Stimulated activated CD4-positive, alpha-beta T cell treated with anti-CD3 and anti-CD28 coated beads, Interleukin-12 subunit alpha, Interleukin-12 subunit beta, amount 100 ng/mL, for 4 hours (primary cell): ENCODE data around the gene BACH2.

Experiments
- DNase-seq: peaks from one replicate; pipeline ENCODE4 v3.0.0-alpha.2; 2020

The BACH2 gene

DNA sequence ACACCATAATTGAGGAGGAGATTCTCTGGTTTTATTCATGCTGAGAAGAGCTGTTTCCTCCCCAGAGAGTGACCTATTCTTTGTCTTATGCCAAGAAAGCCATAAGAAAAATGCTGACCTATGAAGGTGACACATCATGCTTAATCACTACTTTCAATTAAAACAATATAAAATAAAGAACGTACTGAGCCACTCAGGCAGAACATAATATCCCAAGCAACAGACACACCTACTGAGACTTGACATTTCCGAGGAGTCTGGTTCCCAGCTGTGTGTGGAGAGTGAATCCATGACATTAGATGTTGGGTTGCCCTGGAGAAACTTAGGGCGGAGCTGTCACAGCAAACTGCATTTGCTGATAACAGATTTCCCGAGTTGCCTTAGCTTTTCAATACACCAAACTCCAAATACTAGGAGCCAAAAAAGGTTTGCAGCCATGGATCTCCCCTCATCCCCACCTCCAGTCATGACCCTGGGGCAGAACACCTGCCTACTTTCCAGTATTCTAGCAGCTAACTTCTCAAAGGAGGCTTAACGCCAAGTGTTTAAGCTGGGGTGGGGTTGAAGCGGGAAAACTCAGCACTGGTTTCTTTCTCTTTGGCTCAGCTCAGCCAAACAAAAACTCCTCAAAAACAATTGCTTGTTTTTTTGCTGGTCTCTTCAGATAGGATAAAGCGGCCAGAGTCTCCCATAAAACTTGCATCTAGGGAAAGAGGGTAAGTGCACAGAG lies 92.2 kb downstream of the BACH2 start:
- DNase-seq = no peak

DNA sequence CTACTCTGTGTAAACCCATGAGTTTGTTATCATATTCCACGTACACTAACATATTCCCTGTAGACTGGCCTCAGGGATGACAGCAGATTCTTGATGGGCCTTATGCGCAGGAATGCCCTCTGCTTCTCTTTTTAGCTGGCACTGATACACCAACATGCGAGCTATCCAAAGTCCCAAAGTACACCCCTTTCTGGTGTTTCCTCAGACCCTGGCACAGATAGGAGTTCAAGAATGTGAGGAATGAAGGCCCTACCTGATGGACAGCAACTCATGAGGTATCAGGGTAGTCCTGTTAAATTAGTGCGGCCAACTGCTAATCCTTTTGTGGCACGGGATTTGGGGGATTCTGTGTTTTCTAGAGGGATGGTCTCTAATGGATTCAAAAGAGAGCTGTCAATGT lies 93.0 kb downstream of the BACH2 start:
- no peak for DNase-seq

DNA sequence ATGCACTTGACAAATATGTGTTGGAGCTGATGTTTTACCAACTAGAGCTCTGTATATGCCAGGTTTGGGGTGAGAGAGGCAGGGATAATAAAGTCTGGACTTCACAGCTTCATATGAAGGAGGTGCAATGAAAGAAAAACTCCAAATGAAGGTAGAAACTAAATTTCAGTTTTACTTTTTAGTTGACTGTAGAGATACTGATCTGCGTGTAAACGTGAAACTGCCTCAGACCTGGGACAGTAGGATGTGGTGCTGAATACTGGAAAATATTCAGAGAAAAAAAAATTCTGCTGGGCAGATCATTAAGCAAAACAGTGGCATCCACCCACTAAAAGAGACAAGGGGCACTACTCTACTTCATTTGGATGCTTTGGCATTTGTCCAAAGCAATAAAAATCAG lies 94.5 kb downstream of the BACH2 start:
- DNase-seq = no peak

DNA sequence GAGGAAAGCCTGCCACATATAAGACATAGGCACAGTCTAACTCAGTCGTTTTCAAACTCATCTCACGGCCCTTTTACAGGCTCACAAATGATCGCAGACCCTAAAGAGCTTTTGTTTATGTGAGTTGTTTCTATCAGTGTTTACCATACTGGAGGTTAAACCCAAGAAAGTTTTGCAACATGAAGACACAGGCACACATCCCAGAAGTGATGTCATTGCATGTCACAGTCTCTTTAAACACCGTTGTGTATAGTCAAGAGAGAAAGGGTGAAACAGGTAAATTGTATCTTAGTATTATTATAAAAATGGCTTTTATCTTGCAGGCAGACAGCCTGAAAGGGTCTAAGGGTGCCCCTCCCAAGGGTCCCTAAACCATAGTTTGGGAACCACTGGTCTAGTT lies 96.7 kb downstream of the BACH2 start:
- DNase-seq = no peak

DNA sequence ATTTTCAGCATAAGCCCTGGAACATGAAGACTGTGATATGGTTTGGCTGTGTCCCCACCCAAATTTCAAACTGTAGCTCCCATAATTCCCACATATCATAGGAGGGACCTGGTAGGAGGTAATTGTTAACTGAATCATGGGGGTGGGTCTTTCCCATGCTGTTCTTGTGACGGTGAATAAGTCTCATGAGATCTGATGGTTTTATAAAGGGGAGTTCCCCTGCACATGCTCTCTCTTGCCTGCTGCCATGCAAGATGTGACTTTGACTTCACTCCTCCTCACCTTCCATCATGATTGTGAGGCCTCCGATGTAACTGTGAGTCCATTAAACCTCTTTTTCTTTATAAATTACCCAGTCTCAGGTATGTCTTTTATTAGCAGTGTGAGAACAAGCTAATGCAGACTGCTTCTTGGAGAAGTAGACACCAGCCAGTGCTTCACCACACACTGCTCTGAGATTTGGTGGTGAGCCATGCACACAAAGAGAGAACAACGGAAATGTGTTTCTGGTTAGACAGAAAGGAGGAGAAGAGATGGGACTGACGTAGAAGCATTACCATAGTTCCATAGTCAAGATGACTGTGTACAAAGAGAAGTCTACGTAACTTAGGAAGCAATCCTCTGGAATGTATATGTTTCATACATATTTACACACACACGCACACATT lies 97.8 kb downstream of the BACH2 start:
- DNase-seq = no peak

DNA sequence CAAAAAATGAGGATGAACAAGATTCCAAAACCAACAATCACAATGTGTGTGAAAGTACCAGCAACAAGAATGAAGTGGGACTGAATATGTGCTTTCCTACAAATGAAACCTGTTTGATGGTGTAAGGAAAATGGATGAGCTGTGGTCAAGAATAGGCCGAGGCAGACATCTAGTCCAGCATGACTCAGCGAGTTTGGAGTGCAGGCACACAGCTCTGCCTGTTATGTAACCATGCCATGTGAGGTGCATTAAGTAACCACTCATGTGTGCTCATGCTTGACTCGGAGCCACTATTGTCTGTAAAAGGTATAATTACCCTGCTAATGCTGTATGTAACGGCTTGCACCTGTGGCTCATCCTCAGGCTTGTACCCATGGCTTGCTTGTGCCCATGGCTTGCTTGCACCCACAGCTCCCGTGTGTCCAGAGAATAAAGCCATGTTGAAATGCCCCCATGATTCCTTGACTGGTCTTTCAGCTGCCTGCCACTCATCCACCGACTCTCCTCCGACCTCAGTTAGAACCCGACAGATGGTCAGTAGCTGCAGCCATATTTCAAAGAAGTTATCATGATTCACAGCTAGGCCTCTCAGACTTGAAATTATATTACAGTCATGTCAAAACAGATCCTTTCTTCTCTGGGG lies 98.7 kb downstream of the BACH2 start:
- DNase-seq = no peak

DNA sequence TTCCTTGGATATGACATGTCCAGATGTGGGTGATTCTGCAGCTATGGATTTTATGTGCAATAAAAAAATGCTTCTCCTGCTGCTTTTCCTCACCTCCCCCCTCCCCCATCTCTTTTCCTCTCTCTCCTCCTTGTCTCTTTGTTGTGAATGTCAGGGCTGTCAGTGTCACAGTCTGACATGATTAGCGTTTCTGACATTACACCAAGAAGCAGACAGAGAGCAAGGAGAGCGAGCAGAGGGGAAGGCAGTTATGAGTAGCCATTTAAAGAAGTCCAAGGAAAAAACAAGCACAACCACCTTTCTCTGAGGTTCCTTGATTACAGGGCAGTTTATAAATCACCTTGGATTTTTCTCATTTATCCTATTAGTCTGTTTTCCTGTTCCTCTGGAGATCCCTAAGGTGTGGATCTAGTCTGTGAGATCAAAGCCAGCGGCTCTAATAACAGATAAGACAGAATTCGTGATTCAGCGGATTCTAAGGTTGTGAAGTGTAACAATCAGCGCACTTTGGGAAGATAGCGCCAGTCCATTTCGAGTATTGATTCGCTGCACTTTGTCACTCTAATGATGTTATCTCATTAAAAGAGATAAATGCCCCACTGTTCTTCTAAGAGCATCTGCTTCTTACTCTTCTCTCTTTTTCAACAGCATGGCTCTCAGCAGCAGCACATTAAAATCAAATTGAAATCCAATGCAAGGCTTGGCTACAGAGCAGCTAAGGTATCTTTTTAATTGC lies 101.4 kb downstream of the BACH2 start:
- DNase-seq = no peak

DNA sequence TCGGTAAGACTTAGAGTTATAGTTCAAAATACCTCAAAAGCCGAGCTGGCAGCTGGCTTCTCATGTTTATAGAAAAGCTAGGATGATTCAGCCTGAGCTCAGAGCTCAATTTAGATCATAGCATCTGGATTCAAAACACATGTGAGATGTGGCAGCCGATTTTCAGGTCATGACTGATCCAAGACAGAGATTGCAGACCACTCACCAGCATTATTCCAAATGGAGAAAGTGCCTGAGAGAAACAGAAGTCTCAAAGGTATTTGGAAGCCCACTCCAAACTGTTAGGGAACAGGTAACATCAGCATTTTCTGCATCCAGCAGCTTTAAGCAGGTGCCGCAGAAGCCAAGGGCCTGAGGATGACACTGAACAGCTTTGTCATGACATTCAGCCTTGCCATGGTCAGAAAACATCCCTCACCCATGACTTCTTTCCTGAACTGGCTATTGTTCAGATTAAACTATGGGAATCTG lies 102.2 kb downstream of the BACH2 start:
- DNase-seq = no peak

DNA sequence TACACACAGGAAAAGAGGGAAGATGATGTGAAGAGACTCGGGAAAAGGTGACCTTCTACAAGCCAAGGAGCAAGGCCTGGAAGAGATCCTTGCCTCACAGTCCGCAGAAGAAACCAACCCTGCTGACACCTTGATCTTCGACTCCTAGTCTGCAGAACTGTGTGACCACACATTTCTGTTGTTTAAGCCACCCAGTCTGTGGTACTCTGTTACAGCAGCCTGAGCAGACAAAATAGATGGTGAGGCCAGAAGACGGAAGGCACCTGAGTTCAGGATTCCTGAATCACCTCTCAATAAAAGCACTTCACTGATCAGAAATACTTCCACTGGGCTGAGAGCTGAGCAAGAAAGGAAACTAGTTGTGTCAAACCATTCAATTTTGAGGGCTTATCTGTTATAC lies 103.3 kb downstream of the BACH2 start:
- no peak for DNase-seq

DNA sequence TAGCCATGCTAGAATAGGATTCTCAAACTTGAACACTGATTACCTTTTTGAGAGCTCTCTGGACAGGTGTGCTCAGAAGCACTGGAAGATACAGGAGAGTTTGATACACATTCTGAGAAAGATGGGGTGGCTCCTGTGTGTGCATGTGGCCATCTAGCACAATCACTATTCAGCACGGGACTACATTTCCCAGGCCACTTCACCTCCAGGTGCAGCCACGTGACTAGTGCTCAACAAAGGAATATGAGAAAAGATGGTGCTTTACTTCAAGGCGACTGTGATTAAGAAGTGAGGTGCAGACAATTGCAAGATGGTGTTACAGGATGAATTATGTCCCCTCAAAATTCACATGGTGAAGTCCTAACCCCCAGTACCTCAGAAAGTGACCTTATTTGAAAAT lies 103.8 kb downstream of the BACH2 start:
- no peak for DNase-seq

DNA sequence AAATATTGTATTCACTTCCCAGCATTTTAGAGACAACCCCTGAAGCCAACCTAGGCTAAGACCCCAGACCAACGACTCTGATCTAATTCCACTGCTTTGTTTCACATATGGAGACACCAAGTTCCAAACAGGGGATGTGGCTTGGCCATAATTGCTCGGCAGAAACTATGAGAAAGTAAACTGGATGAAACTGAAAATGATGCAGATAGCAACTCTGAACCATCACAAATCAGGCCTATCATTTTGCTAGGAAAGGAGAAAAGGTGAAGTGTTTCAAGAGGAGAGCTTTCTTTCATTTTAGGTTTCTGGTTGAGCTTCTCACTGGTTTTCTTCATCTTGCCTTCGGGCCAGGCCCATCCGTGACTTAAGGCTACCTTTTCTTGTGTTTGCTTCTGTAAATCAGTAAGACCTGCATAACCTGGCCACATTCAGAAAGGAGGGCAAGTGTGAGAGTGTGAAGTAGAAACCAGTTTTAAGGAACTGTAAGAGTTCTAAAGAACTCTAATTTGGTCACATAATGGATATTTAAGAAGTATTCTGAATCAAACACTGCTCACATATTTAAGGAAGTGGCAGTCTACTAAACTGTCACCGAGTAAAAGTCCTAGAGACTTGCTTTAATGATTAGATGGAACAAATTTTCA lies 105.8 kb downstream of the BACH2 start:
- no peak for DNase-seq

DNA sequence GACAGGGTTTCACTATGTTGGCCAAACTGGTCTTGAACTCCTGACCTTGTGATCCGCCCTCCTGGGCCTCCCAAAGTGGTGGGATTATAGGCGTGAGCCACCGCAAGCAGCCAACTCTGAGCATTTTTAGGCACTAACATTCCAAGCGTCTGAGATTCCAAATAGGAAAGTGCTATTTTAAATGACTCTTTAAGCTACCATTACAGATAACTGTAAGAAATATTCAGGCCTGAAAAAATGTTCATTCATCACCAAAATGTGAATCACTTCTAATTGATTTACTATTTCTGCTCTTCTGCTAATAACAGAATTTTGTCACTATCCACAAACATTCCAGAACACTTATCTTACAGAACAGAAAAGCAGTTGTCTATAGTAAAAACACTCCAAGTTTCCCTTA lies 106.5 kb downstream of the BACH2 start:
- DNase-seq = no peak

DNA sequence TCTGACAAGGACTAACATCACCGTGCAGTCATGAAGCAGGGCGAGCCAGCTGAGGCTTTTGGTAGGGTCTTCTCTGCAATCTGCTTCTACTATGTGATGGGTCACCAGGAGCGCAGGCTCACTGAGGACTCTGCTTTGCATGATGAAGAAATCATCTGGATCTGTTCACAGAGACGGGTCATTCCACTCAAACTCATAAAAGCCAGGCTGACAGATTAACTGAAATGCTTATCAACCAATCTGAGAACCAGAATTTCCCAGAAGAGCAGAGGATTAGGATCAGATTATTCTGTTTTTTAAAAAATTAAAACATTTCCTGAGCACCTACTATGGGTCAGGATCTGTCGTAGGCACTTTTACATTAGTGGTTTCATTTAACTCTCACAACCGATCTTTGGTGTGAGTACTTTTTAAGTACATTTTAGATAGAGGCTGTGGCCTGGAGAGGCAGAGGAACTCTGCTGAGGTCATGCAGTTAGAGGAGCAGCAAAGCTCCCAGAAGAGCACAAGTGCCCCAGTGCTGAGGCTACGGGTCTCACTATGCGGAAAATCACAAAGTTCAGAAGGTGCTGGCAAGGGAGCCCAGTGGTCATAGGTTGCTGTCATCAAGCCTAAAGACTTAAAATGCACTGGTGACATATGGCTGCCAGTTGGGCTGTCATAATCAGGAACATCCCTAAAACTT lies 109.1 kb downstream of the BACH2 start:
- DNase-seq = no peak

DNA sequence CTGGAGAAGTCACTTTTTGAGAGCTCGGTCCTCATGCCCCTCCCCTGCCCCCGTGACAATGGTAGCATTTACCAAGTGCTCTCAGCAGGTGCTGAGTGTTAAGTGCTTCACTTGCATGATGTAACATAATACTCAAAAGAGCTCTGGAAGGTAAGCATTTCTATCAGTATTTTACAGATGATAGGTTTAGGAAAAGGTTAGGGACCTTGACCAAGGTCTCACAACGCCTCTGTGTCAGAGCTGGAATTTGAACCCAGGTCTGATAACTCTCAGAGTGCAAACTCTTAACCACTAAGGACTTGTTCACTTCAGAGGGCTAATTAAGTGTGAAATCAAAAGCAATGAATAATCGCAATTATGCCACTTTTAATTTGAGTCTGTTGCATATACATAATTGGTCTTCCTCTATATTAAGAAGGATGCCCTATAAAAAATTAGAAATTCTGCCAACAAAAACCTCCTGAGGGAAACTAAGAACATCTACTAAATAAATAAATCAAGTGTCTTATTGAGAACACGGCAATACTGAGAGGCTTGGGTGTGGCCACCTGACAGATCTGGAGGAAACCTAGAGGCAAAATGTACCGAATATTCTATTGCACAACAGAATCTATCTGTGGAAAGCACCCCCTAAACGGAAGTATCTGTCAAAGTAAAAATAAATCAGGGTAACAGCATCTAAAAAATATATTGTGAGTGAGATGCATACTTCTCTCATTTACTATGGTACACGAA lies 109.8 kb downstream of the BACH2 start:
- DNase-seq = no peak

DNA sequence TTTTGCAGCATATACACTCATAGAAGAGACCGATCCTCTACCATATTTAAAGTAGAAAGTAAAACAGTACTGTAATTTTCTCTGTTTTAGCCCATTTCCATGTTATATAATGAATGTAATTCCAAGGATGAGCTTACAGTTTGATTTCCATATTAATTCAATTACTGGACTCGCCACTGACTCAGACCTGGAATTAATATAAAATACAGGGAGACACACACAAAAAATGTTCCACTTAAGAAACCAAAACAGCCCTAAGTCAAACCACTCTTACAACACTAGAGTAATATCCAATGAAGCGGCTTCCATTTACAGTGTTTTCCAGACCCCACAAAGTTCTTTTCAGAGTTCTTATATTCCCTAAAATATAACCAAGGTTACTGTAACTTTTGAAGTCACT lies 110.6 kb downstream of the BACH2 start:
- DNase-seq = no peak

DNA sequence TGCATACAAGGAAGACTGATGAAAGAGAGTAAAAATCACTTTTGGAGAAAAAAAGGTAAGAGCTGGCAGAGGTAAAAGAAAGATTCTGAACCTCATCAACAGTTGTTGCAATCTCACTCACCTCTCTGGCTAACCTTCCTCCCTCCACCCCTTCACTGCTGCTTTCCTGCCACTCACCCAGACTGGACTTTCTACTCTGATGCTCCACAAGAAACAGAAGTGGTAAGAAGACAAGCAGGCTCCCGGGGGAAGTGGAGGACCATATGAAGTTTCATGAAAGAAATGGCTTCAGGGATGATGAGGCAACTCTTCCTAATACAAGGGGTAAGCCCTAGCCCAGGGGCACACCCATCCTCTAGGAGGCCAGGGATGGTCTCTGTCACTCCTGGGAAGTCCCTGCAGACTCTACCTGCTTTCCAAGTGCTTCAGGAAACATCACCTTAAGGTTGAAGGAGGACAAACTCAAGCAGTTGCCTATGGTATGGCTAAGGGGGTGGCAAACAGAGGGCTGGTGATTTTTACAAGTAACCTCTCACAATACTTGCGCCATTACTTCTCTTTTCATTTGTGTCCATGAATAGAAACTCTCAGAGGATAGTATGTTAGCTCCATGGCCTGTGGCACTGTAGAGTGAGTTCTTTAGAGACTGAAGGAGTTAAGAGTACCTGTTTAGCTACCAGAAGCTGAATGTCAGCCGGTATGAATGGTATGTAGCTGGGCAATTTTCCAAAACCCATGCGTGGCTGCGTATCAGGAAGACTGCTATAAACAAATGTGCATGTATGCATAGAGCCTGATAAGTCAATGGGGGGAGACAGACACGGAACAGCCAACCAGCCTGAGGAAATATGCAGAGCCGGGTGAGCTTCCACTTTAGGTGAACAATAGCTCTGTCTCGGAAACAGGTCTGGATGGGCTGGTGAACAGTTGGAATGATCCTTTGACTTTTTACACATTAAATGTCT lies 112.0 kb downstream of the BACH2 start:
- DNase-seq = no peak

DNA sequence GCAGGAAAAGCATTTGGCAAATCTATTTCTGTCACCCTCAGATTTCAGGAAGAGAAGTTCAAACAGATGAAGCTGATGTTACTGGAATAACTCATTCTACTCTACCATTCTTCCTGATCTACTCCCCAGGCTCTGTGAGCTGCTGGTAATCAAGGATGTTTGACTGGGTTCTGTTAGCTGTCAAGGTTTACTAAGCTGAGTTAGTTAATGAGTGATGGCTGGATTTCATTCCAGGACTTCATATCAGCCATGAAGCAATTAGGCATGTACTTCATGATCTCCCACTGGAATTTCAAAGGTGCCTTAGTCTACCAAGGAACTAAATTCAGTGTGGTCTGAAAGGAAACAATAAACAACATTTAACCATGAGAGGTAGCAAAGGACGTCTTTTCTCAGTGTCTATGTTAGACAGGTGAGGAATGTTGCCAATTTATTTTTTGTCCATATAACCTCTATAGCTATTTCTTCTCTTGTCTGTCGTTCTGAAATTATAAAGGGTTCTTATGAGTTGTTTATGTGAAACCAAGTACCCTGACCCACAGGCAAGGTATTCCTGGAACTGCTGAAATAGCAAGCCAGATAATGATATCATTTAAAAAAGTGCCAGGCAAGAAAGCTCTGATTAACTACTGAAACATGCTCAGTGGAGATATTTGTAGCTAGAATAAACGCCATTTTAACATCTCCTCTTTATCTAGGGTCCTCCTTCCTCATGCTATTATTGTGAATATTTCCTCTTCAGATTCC lies 112.9 kb downstream of the BACH2 start:
- no peak for DNase-seq

DNA sequence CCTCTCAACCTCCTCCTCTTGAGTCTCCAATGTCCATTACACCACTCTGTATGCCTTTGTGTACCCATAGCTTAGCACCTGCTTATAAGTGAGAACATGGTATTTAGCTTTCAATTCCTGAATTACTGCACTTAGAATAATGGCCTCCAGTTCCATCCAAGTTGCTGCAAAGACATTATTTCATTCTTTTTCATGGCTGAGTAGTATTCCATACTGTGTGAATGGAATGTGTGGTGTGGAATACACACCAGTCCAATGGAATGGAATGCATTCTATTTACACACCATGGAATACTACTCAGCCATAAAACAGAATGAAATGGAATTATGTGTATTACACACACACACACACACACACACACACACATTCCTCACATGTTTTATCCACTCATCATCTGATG lies 116.1 kb downstream of the BACH2 start:
- DNase-seq = no peak
